CD1c-positive myeloid dendritic cell (primary cell): ENCODE results near the gene MGRN1.

Experiments used
- DNase-seq: peaks from one replicate; pipeline ENCODE4 v3.0.0-alpha.2; 2016; ENCODE audit errors: extremely low spot score

Gene MGRN1

GRCh38 chr16:4675864-4676786 is 51.5 kb downstream of the MGRN1 start:
- DNase-seq = peak; percentile 31

- no peak for DNase-seq
Measured at GRCh38 chr16:4676831-4677230, 52.2 kb downstream of the MGRN1 start.

- no peak for DNase-seq
Measured at GRCh38 chr16:4677390-4677789, 52.8 kb downstream of the MGRN1 start.

GRCh38 chr16:4677994-4678393 is 53.4 kb downstream of the MGRN1 start:
- no peak for DNase-seq

GRCh38 chr16:4678596-4678995 is 54.0 kb downstream of the MGRN1 start:
- no peak for DNase-seq

- no peak for DNase-seq
Measured at GRCh38 chr16:4679156-4679849, 54.7 kb downstream of the MGRN1 start.

- DNase-seq = peak; percentile 95
Measured at GRCh38 chr16:4679850-4680636, 55.4 kb downstream of the MGRN1 start.

- no peak for DNase-seq
Measured at GRCh38 chr16:4680673-4681470, 56.2 kb downstream of the MGRN1 start.

- DNase-seq = no peak
Measured at GRCh38 chr16:4681471-4682083, 57.0 kb downstream of the MGRN1 start.

GRCh38 chr16:4682084-4682591 is 57.5 kb downstream of the MGRN1 start:
- peak; percentile 41 for DNase-seq

- DNase-seq = peak; percentile 55
Measured at GRCh38 chr16:4682616-4683254, 58.1 kb downstream of the MGRN1 start.

- no peak for DNase-seq
Measured at GRCh38 chr16:4683255-4684057, 58.8 kb downstream of the MGRN1 start.

- no peak for DNase-seq
Measured at GRCh38 chr16:4684058-4684715, 59.6 kb downstream of the MGRN1 start.

GRCh38 chr16:4684763-4685162 is 60.1 kb downstream of the MGRN1 start:
- no peak for DNase-seq

- DNase-seq = no peak
Measured at GRCh38 chr16:4685292-4685691, 60.7 kb downstream of the MGRN1 start.

- no peak for DNase-seq
Measured at GRCh38 chr16:4685776-4686496, 61.3 kb downstream of the MGRN1 start.

GRCh38 chr16:4686497-4687210 is 62.0 kb downstream of the MGRN1 start:
- no peak for DNase-seq
